Neural crest cell (in vitro differentiated cells): ENCODE results near the gene ATP2B3. TPM values are rescaled to one million over a fixed set of nuclear protein-coding genes. Genes with fewer than 3 reads are reported as not detected.
A peak's percentile ranks its signal among the peaks of the same experiment; 100 is the strongest.

ENCODE experiments used
- DNase-seq: peaks from one replicate; pipeline ENCODE4 v3.0.0; 2021; ENCODE audit warnings: low read depth, mixed read lengths, low spot score
- H3K27ac Mint-ChIP-seq: one replicate; pipeline ENCODE4 v1.8.0; 2021; ENCODE audit warnings: mild to moderate bottlenecking, mixed read lengths; ENCODE audit not compliant: unreplicated experiment
- H3K27me3 Mint-ChIP-seq: 2 replicates; pipeline ENCODE4 v1.8.0; 2021; ENCODE audit warnings: low read depth, mild to moderate bottlenecking, mixed read lengths
- H3K36me3 Mint-ChIP-seq: 2 replicates; pipeline ENCODE4 v1.8.0; 2021; ENCODE audit warnings: low read depth, mild to moderate bottlenecking, mixed read lengths
- H3K4me1 Mint-ChIP-seq: 2 replicates; pipeline ENCODE4 v1.8.0; 2021; ENCODE audit warnings: mixed read lengths
- H3K4me3 Mint-ChIP-seq: one replicate; pipeline ENCODE4 v1.8.0; 2021; ENCODE audit warnings: mild to moderate bottlenecking, mixed read lengths
- H3K9me3 Mint-ChIP-seq: 2 replicates; pipeline ENCODE4 v1.8.0; 2021; ENCODE audit warnings: mixed read lengths
- total RNA-seq: library from RNA; stranded (reverse); gene quantifications from 2 replicates; pipeline ENCODE4 v1.2.1, GENCODE V29; 2021
- TF ChIP-seq, protein P1 (sequence below): fragments of 200-600 bp; sonication (generic); conservative IDR thresholded peaks from 2 replicates; pipeline ENCODE4 v1.5.0; 2021; ENCODE audit warnings: antibody characterized with exemption, mild to moderate bottlenecking

The ATP2B3 gene
- total RNA-seq, 1 donor from 2014 or later, result 0.05 TPM

GRCh38 chrX:153476666-153477363, 40.6 kb upstream of the ATP2B3 start:
- H3K9me3 Mint-ChIP-seq, result no peaks in the 10 kb centered on the region
- TF ChIP-seq, protein P1, sequence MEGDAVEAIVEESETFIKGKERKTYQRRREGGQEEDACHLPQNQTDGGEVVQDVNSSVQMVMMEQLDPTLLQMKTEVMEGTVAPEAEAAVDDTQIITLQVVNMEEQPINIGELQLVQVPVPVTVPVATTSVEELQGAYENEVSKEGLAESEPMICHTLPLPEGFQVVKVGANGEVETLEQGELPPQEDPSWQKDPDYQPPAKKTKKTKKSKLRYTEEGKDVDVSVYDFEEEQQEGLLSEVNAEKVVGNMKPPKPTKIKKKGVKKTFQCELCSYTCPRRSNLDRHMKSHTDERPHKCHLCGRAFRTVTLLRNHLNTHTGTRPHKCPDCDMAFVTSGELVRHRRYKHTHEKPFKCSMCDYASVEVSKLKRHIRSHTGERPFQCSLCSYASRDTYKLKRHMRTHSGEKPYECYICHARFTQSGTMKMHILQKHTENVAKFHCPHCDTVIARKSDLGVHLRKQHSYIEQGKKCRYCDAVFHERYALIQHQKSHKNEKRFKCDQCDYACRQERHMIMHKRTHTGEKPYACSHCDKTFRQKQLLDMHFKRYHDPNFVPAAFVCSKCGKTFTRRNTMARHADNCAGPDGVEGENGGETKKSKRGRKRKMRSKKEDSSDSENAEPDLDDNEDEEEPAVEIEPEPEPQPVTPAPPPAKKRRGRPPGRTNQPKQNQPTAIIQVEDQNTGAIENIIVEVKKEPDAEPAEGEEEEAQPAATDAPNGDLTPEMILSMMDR, result no peak
- H3K4me1 Mint-ChIP-seq, result no peaks in the 10 kb centered on the region
- H3K4me3 Mint-ChIP-seq, result no peak overlapping the region
- H3K36me3 Mint-ChIP-seq, result no peaks in the 10 kb centered on the region
- H3K27ac Mint-ChIP-seq, result no peak overlapping the region
- H3K27me3 Mint-ChIP-seq, result peaks cover 5% of the 10 kb centered on the region
- no peak for DNase-seq

- H3K9me3 Mint-ChIP-seq, result no peaks in the 10 kb centered on the region
- no peaks in the 10 kb centered on the region for H3K36me3 Mint-ChIP-seq
- TF ChIP-seq, protein P1, result no peak
- no peak for DNase-seq
- H3K4me3 Mint-ChIP-seq, result no peak overlapping the region
- peaks cover 5% of the 10 kb centered on the region for H3K27me3 Mint-ChIP-seq
- H3K27ac Mint-ChIP-seq, result no peak overlapping the region
- no peaks in the 10 kb centered on the region for H3K4me1 Mint-ChIP-seq
Observed at GRCh38 chrX:153477364-153477857, 40.0 kb upstream of the ATP2B3 start.

- Mint-ChIP-seq H3K27me3 (peaks cover 5% of the 10 kb centered on the region), H3K4me1 (no peaks in the 10 kb centered on the region), H3K4me3 (no peak overlapping the region), H3K27ac (no peak overlapping the region), H3K36me3 (no peaks in the 10 kb centered on the region), H3K9me3 (no peaks in the 10 kb centered on the region)
- TF ChIP-seq, protein P1, result no peak
- no peak for DNase-seq
Observed at GRCh38 chrX:153477901-153478300, 39.5 kb upstream of the ATP2B3 start.

- no peak for DNase-seq
- no peaks in the 10 kb centered on the region for H3K4me1 Mint-ChIP-seq
- no peak overlapping the region for H3K4me3 Mint-ChIP-seq
- H3K27me3 Mint-ChIP-seq, result peaks cover 5% of the 10 kb centered on the region
- TF ChIP-seq, protein P1, result no peak
- no peaks in the 10 kb centered on the region for H3K36me3 Mint-ChIP-seq
- no peaks in the 10 kb centered on the region for H3K9me3 Mint-ChIP-seq
- peak overlapping the region; percentile 19 for H3K27ac Mint-ChIP-seq
Observed at GRCh38 chrX:153478746-153479145, 38.7 kb upstream of the ATP2B3 start.

GRCh38 chrX:153481043-153481442, 36.4 kb upstream of the ATP2B3 start:
- TF ChIP-seq, protein P1, result no peak
- H3K27me3 Mint-ChIP-seq, result peaks cover 2% of the 10 kb centered on the region
- H3K4me3 Mint-ChIP-seq, result no peak overlapping the region
- H3K9me3 Mint-ChIP-seq, result no peaks in the 10 kb centered on the region
- no peaks in the 10 kb centered on the region for H3K36me3 Mint-ChIP-seq
- no peaks in the 10 kb centered on the region for H3K4me1 Mint-ChIP-seq
- H3K27ac Mint-ChIP-seq, result no peak overlapping the region
- DNase-seq, result no peak
